C4-2B (cell line): Measurements from ENCODE around the gene CASR.

Experiments
- ZFX ChIP-seq: fragments of 450-650 bp; IDR thresholded peaks from 2 replicates; pipeline ENCODE4 v1.6.1; 2017
- TF ChIP-seq, protein P1 (sequence below): fragments of 450-650 bp; conservative IDR thresholded peaks from 2 replicates; pipeline ENCODE4 v1.5.1; 2017; ENCODE audit warnings: mild to moderate bottlenecking

GRCh38 chr3:122146466-122146865, 37.0 kb upstream of the CASR start:
- TF ChIP-seq, protein P1, sequence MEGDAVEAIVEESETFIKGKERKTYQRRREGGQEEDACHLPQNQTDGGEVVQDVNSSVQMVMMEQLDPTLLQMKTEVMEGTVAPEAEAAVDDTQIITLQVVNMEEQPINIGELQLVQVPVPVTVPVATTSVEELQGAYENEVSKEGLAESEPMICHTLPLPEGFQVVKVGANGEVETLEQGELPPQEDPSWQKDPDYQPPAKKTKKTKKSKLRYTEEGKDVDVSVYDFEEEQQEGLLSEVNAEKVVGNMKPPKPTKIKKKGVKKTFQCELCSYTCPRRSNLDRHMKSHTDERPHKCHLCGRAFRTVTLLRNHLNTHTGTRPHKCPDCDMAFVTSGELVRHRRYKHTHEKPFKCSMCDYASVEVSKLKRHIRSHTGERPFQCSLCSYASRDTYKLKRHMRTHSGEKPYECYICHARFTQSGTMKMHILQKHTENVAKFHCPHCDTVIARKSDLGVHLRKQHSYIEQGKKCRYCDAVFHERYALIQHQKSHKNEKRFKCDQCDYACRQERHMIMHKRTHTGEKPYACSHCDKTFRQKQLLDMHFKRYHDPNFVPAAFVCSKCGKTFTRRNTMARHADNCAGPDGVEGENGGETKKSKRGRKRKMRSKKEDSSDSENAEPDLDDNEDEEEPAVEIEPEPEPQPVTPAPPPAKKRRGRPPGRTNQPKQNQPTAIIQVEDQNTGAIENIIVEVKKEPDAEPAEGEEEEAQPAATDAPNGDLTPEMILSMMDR: no peak
- TF ChIP-seq ZFX: no peak
